HEK293T (cell line): ENCODE measurements around the gene FHOD3.

Experiments used
- ARNT ChIP-seq: fragments of 450-650 bp; IDR thresholded peaks from 2 replicates; pipeline ENCODE4 v1.6.1; 2017; ENCODE audit warnings: mild to moderate bottlenecking
- BHLHE40 ChIP-seq: fragments of 450-650 bp; IDR thresholded peaks from 2 replicates; pipeline ENCODE4 v1.6.1; 2016; ENCODE audit warnings: mild to moderate bottlenecking, moderate library complexity, borderline replicate concordance
- ELF4 ChIP-seq: fragments of 450-650 bp; IDR thresholded peaks from 2 replicates; pipeline ENCODE4 v1.6.1; 2017; ENCODE audit warnings: antibody characterized with exemption
- FOXA1 ChIP-seq: fragments of 450-650 bp; IDR thresholded peaks from 2 replicates; pipeline ENCODE4 v1.6.1; 2016; ENCODE audit warnings: mild to moderate bottlenecking
- FOXM1 ChIP-seq: fragments of 450-650 bp; IDR thresholded peaks from 2 replicates; pipeline ENCODE4 v1.6.1; 2017; ENCODE audit warnings: mild to moderate bottlenecking, borderline replicate concordance
- HDGF ChIP-seq: fragments of 450-650 bp; IDR thresholded peaks from 2 replicates; pipeline ENCODE4 v1.6.1; 2017; ENCODE audit warnings: antibody characterized with exemption, borderline replicate concordance
- L3MBTL2 ChIP-seq: fragments of 450-650 bp; conservative IDR thresholded peaks from 2 replicates; pipeline ENCODE4 v1.6.1; 2016; ENCODE audit warnings: mild to moderate bottlenecking
- LEF1 ChIP-seq: fragments of 450-650 bp; IDR thresholded peaks from 2 replicates; pipeline ENCODE4 v1.6.1; 2017; ENCODE audit warnings: mild to moderate bottlenecking, borderline replicate concordance
- PKNOX1 ChIP-seq: fragments of 450-650 bp; IDR thresholded peaks from 2 replicates; pipeline ENCODE4 v1.6.1; 2016
- SP1 ChIP-seq: fragments of 450-650 bp; IDR thresholded peaks from 2 replicates; pipeline ENCODE4 v1.6.1; 2017
- SUZ12 ChIP-seq: fragments of 450-650 bp; IDR thresholded peaks from 2 replicates; pipeline ENCODE4 v1.6.1; 2016; ENCODE audit warnings: mild to moderate bottlenecking
- TARDBP ChIP-seq: fragments of 450-650 bp; IDR thresholded peaks from 2 replicates; pipeline ENCODE4 v1.6.1; 2016
- ZNF384 ChIP-seq: fragments of 450-650 bp; IDR thresholded peaks from 2 replicates; pipeline ENCODE4 v1.6.1; 2016

- TF ChIP-seq ZNF384 = no peak
- no peak for TF ChIP-seq BHLHE40
- no peak for TF ChIP-seq ARNT
- no peak for TF ChIP-seq SP1
- no peak for TF ChIP-seq SUZ12
- no peak for TF ChIP-seq FOXM1
- no peak for TF ChIP-seq ELF4
- no peak for TF ChIP-seq L3MBTL2
- no peak for TF ChIP-seq FOXA1
- TF ChIP-seq TARDBP = no peak
- TF ChIP-seq PKNOX1 = no peak
- no peak for TF ChIP-seq HDGF
- no peak for TF ChIP-seq LEF1
These were observed 517.5 kb downstream of the FHOD3 start for GRCh38 chr18:36814994-36815393.
